H54 (cell line): Measurements from ENCODE around the gene PDPK1.
"Not testable (repeated sequence)": the region's sequence is repeated elsewhere in the genome, so short reads cannot be mapped to it uniquely, and the experiment has no call there.

ENCODE experiments used
- DNase-seq: peaks from one replicate; pipeline ENCODE4 v3.0.0; 2011; ENCODE audit warnings: low spot score, mixed read lengths; ENCODE audit not compliant: insufficient read length
- FAIRE-seq: peaks from 3 replicates; lab custom pipeline; 2011; peaks lifted over from hg19 to GRCh38; lab: Jason Lieb, UNC
- POLR2A ChIP-seq: IDR thresholded peaks from 2 replicates; pipeline ENCODE4 v1.6.1; 2011; ENCODE audit warnings: low read depth, mild to moderate bottlenecking, low read length

Gene PDPK1

DNA sequence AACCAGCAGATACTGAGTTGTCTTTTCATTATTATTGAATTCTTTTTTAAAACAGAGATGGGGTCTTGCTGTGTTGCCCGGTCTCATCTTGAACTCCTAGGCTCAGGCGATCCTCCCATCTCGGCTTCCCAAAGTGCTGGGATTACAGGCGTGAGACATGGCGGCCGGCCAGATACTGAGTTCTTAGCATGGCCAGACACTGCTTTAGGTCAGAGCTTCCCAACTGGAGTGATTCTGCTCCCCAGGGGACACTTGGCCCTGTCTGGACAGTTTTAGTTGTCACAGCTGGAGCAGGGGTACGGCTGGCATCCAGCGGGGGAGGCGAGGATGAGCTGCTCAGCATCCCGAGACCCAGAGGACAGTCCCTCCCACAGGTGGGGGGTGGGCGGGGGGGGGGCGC is 41.1 kb downstream of the PDPK1 start:
- not testable (repeated sequence) for FAIRE-seq, DNase-seq

DNA sequence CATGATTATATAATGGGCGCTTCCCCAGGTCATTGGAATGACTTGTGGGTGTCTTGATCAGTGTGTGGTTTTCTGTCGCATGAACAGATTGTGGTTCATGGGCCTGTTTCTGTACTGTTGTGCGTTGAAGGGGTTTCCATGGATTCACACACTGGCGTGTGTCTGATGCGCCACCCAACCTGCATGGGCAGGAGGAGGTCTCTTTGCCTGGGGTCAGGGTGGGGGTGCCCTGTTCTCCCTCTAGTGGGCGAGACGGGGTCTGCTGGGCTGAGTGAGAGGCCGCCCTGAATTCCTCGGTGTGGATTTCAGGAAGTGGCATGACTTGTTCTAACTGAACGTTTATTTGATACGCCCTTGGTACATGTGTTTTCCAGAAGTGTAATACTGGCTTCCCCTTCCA is 42.3 kb downstream of the PDPK1 start:
- not testable (repeated sequence) for DNase-seq, FAIRE-seq

DNA sequence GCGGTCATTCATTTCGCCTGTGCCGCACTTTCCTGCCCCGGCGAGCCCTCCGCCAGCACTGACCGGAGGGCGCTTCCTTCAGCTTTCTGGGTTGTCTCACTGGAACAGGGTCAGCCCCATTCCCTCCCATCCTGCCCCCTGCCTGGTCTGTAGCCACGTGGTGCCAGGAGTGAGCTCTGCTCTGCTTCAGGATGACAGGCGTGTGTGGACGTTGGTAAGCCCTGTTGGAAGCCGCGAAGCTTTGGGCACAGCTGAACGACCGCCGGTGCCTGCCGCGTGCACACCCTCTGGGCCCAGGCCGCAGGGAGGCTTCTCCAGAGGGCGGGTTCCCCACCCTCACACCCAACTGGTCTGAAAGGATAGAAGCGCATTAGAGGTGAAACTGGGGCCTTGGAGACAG is 43.0 kb downstream of the PDPK1 start:
- not testable (repeated sequence) for FAIRE-seq, DNase-seq

DNA sequence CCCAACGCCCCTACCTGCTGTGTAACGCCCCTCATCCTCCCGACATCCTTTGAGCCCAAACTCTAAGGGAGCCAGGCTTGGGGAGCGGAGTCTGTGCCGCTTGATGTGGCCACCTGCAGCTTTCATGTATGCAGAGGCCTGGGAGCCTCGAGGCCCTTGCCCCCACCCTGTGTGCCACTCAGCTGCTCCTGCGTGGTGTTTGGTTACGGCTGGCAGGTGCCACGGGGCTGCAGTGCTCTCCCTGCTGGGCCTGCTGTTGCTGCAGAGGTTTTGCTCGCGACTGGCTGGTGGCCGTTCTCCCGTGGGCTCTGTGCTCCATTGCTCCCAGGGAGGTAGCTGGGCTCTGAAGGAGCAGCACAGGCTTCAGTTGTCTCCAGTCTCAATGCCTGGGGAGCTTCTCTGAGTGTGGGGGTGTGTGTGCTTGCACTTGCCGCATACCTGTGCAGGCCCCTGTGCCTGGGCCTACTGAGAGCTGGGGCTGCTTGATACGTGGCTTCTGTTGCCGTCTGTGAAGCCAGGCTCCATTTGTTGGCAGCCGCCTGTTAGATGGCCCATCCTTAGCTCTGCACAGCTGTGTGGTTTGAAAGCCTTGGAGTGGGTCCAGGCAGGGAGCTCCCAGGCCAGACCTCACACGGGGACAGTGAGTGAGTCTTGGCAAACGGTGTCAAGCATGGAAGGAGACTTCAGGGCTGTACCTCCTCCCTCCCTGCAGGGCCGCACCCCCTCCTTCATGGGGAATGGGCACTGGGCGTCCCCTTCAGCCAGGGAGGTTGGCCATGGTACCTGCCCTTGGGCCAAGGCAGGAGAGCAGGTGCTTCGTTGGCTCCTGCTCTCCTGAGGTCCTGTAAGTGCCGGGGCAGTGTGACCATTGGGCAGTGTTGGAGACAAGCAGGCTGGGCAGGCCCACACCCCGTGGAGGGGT is 47.2 kb downstream of the PDPK1 start:
- DNase-seq (no peak), FAIRE-seq (no peak)
- TF ChIP-seq POLR2A: no peak

DNA sequence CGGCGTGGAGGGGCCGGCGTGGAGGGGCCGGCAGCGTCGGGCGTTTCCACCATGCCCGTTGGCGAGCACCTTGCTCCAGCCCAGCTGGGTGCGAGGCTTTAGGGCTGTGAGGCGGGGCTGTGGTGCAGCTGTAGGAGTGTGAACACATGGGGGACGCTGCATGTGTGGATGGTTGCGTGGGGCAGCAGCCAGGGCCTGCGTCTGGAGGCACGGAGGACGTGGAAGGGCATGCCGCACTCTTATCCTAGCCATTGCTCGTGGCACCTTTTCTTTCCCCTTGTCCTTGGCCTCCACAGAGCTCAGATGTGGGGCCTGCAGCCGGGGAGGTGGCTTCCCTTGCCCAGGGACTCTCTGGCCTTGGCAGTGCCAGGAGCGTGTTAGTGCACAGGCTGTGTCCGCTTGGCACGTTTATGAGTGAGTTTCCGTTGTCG is 47.8 kb downstream of the PDPK1 start:
- no peak for TF ChIP-seq POLR2A
- no peak for FAIRE-seq
- DNase-seq: no peak

DNA sequence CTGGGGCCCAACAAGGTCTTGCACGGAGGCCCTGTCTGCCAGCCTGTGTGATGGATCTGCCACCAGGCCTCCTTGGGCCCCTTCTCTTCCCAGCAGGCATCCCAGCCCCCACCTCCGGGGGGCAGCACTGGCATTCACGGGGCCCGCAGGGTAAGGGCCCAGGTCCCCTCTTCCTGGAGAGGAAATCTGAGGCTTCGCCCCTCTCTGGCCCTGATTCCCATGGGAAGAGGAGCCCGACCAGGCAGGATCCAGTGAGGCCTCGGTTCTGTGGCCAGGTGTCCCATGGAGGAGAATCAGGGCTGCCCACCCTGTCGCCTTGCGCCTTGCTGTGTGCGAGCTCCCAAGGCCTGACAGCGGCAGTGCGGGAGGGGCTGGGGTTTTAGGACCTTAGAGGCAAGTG is 48.4 kb downstream of the PDPK1 start:
- FAIRE-seq: no peak
- DNase-seq: no peak
- no peak for TF ChIP-seq POLR2A

DNA sequence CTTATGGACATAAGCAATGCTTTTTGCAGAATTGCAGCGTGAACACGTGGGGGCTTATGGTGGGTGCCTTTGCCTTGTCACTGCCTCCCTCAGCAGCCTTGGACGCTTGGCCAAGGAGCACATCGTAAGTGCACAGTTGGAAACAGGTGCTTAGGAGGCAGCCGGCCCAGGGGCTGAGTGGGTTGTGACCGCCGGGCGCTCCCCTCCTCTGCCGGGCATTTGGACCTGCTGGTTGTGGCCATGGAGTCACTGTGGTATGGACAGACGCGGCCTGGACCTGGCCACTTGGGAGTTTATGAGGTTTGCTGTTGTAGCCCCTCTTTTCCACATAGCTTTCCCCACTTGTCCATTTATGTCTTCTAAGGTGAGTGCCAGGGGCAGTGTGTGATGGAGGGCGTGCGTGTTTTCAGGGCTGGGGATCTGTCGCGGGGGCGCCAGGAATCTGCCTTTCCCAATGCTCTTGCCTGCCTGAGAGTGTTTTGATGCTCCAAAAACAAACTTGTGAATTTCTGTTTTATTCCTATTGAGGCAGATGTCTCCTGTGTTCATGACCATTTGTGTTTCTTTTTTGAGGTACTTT is 49.2 kb downstream of the PDPK1 start:
- no peak for FAIRE-seq
- DNase-seq: no peak
- TF ChIP-seq POLR2A: no peak

DNA sequence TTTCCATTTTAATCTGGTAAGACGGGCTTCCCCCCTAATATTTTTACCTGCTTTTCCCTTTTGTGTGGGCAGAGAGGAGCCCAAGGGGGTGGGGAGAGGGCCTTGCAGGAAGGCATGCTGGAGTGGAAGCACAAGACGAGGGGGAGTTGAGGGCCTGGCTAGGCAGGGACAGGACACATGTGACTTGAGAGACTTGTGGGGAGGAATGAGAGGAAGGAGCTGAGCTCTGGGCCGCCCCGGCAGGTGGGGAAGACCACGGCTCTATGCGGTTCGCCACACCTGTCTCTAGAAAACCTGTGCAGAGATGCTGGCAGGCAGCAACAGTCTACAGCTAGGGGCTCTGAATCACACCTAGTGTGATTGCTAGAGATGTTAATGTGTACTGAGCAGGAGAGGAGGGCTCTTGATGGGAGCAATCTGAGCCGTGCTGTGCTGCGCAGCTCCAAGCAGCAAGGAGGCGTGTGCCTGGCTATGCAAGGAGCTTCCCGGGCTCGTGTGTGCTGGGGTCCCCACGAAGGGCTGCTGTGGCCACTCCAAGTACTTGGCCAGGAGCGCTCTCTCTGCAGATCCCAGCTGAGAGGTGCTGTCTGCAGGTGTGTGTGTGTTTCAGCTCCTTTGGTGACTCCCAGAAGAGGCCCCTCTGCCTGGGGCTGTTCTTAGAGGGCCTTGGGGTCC is 50.2 kb downstream of the PDPK1 start:
- no peak for DNase-seq
- FAIRE-seq: no peak
- no peak for TF ChIP-seq POLR2A

DNA sequence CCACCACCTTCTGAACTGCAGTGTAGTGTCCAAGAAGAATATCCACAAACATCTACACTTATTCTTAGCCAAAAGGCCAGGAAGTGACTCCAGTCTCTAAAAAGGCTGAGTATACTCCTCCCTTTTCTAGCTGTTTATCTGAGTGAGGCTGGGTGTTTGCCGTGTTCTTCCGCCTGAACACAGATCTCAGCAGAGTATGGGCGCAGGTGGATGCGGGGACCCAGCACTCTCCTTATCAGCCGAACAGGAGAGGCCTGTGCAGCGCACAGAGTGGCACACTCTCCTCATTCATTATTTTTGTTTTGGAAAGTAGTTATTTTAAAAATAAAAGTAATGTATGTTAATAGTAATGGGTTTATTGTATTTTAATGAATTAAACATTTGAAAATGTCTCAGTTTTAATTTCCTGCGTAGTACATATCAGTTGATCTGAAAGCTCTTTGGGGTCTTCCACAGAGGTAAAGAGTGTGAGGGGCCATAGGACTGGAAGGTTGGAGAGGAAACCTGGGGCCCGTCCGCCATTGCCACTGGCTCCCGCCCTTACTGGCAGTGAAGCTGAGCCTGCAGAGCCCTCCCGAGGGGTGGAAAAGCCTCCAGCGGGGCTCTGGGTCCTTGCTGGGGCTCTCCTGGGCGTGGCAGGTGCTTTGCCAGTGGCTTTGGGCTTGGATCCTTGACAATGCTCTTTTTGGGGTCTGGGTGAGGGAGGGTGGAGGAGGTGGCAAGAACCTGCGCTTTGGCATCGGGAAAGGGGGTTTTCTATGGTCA is 53.8 kb downstream of the PDPK1 start:
- TF ChIP-seq POLR2A: no peak
- no peak for DNase-seq
- FAIRE-seq: no peak

DNA sequence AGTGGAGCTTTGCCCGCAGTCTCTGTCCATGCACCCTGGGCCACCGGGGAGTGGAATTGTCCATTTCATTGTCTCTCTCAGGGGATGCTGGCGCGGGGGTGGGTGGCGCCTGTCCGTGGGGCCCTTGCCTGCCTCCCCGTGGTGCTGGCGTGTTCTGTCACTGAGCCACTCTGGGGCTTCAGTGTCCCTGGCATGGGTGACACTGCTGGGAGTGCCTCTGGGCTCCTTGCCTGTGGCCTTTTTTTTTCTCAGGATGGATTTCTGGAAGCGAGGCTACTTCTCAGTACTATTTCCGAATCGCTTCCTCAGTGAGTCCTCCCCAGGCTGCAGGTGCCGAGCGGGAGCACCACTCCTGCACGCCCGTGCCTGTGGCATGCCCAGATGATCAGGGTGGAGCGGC is 55.0 kb downstream of the PDPK1 start:
- no peak for DNase-seq
- TF ChIP-seq POLR2A: no peak
- FAIRE-seq: no peak

DNA sequence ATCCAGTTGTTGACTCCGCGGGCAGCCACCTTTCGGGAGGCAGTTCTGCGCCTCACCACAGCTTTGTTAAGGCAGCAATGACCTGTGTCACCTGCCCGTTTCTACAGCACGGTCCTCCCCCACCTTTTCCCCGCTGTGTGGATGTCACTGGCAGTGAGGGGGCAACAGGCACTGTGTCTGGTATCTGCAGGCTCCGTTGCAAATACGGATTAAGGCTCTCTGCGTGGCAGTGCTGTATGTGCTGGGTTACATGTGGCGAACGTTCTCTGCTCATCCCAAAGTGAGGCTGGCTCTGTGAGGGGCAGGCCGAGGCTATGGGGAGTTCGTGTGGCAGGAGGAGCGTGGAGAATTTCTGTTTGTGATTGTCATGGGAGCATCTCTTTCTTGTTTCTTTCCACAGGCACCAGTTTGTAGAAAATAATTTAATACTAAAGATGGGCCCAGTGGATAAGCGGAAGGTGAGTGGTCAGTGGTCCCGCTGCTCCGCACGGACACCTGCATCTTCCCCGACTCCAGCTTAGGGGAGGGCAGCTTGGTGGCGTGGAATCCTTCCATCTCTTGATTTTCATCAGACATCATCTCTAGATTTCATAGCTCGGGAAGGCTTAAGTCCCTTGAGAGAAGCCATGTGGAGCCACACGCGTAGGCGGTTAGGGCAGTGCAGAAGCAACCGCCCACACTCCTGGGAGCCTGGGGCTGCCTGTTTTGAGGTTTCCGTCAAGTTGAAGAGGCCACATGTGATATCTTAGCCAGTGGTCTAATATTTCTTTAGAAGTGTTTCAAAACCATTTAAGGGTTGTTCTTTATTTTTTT is 57.8 kb downstream of the PDPK1 start:
- no peak for FAIRE-seq
- no peak for TF ChIP-seq POLR2A
- no peak for DNase-seq

DNA sequence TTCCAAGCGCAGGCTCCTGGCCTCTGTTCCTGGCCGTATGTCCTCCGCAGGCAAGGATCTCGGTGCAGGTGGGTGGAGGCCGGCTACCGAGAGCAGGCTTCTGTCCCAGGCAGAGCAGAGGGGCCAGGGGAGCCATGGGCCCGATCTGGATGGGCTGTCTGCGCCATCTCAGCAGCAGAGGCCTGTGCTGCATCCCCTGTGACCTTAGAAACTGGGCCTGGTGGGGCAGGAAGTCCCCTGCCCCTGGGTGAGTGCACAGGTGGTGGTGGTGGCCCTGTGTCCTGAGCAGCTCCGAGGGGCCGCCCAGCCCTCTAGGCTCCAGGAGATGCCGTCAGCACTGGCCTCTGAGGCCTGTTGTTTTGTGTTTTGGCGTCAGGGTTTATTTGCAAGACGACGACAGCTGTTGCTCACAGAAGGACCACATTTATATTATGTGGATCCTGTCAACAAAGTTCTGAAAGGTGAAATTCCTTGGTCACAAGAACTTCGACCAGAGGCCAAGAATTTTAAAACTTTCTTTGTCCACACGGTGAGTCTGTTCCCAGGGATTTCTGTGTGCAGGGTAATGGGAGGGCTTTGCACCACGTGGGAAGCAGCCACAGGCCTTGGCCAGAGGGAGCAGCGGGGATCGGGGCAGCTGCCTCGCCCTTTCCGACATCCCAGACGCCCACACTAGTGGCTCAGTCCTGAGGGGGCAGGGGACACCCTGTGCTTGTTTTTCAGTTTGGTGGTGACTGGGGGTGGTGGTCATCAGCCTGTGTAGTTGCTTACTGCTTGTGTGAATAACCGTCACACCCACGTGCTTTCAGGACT is 59.1 kb downstream of the PDPK1 start:
- FAIRE-seq: no peak
- no peak for TF ChIP-seq POLR2A
- DNase-seq: no peak
